B cell (primary cell): Measurements from ENCODE around the gene TMCO1. TPM values are rescaled to one million over a fixed set of nuclear protein-coding genes. Genes with fewer than 3 reads are reported as not detected.

Experiments used
- ATAC-seq: fragments of 200-7000 bp; cut with Tn5 transposase; one replicate; pipeline ENCODE4 v1.10.0; 2021; ENCODE audit warnings: low read depth, mild to moderate bottlenecking, moderate number of reproducible peaks, moderate library complexity
- CTCF ChIA-PET: fragments of 350-600 bp; sonication (Branson Sonifier 250); formaldehyde crosslinking; loops from one replicate; lab custom pipeline; 2021; ENCODE audit warnings: antibody characterized with exemption, inconsistent platforms; lab: Charles Lee
- POLR2A ChIA-PET: fragments of 350-600 bp; sonication (Branson Sonifier 250); formaldehyde crosslinking; loops from one replicate; lab custom pipeline; 2021; ENCODE audit warnings: antibody characterized with exemption; lab: Charles Lee
- DNase-seq: peaks from one replicate; pipeline ENCODE4 v3.0.0; 2013
- H2AFZ ChIP-seq: 2 replicates; pipeline ENCODE4 v1.6.1; 2012; ENCODE audit warnings: mild to moderate bottlenecking, low read depth, low read length; ENCODE audit not compliant: insufficient read depth, poor library complexity, severe bottlenecking
- H3K27ac ChIP-seq, 2 donors: 1 replicate in 1 of 2; 2 replicates in 1 of 2; pipeline ENCODE4 v1.5.1; 2012 to 2013; ENCODE audit warnings: low read length in 2 of 2, mild to moderate bottlenecking in 2 of 2, moderate library complexity in 1 of 2
- H3K27me3 ChIP-seq, 4 experiments: fragments of 200-600 bp in 1 of 4; sonication (generic) in 1 of 4; replicated peaks in 1 of 4; 1 replicate in 2 of 4; 2 replicates in 2 of 4; pipeline versions ENCODE4 v1.6.1 to v1.7.0; 2013 to 2016; ENCODE audit warnings: low read length in 3 of 4, mild to moderate bottlenecking in 2 of 4, mixed read lengths in 1 of 4, moderate library complexity in 1 of 4; ENCODE audit not compliant: insufficient read depth in 4 of 4, control insufficient read depth in 3 of 4; ENCODE audit errors: control extremely low read depth in 1 of 4
- H3K36me3 ChIP-seq, 2 experiments: replicated peaks in 1 of 2; 1 replicate in 1 of 2; 2 replicates in 1 of 2; pipeline versions ENCODE4 v1.6.1 to v1.7.1; 2013; ENCODE audit warnings: low read length in 1 of 2; ENCODE audit not compliant: insufficient read depth in 2 of 2, control insufficient read depth in 1 of 2; ENCODE audit errors: control extremely low read depth in 1 of 2, extremely low read depth in 1 of 2
- H3K4me1 ChIP-seq, 2 donors: fragments of 200-600 bp in 1 of 2; sonication (generic) in 1 of 2; 1 replicate in 1 of 2; 2 replicates in 1 of 2; pipeline versions ENCODE4 v1.5.1 to v1.6.1; 2013 to 2017; ENCODE audit warnings: low read length in 2 of 2; ENCODE audit not compliant: control insufficient read depth in 2 of 2, insufficient read depth in 2 of 2
- H3K4me2 ChIP-seq: replicated peaks from 2 replicates; pipeline ENCODE3; 2012; ENCODE audit warnings: mild to moderate bottlenecking, low read depth, low read length; ENCODE audit not compliant: poor library complexity, severe bottlenecking
- H3K4me3 ChIP-seq, 5 experiments: fragments of 200-600 bp in 1 of 5; sonication (generic) in 1 of 5; 1 replicate in 3 of 5; 2 replicates in 2 of 5; pipeline versions ENCODE4 v1.5.1 to v1.7.0; 2011 to 2016; ENCODE audit warnings: low read length in 4 of 5, mild to moderate bottlenecking in 4 of 5, low read depth in 2 of 5, control low read depth in 1 of 5, moderate library complexity in 1 of 5; ENCODE audit not compliant: insufficient read depth in 1 of 5; ENCODE audit errors: control extremely low read depth in 1 of 5, extremely low read depth in 1 of 5
- H3K79me2 ChIP-seq: fragments of 200-600 bp; sonication (generic); one replicate; pipeline ENCODE4 v1.6.0; 2016; ENCODE audit warnings: low read length; ENCODE audit not compliant: control insufficient read depth, insufficient read depth
- H3K9ac ChIP-seq: fragments of 200-600 bp; sonication (generic); 2 replicates; pipeline ENCODE4 v1.6.1; 2017; ENCODE audit warnings: mild to moderate bottlenecking, low read length, moderate library complexity
- H3K9me3 ChIP-seq, 3 donors: one replicate each; pipeline versions ENCODE4 v1.6.1 to v1.7.1; 2013; ENCODE audit warnings: low read length in 2 of 3; ENCODE audit not compliant: control insufficient read depth in 2 of 3, insufficient read depth in 1 of 3; ENCODE audit errors: control extremely low read depth in 1 of 3
- H4K20me1 ChIP-seq: 2 replicates; pipeline ENCODE4 v1.6.0; 2012; ENCODE audit warnings: mild to moderate bottlenecking, low read length; ENCODE audit not compliant: insufficient read depth, control insufficient read depth, poor library complexity, severe bottlenecking
- H3K27ac Mint-ChIP-seq: one replicate; pipeline ENCODE4 v1.8.0; 2021; ENCODE audit warnings: mixed read lengths
- H3K27me3 Mint-ChIP-seq: one replicate; pipeline ENCODE4 v1.8.0; 2021; ENCODE audit warnings: mixed read lengths
- H3K4me1 Mint-ChIP-seq: one replicate; pipeline ENCODE4 v1.8.0; 2021; ENCODE audit warnings: mixed read lengths
- H3K4me3 Mint-ChIP-seq: one replicate; pipeline ENCODE4 v1.8.0; 2021; ENCODE audit warnings: mixed read lengths
- H3K9me3 Mint-ChIP-seq: one replicate; pipeline ENCODE4 v1.8.0; 2022; ENCODE audit warnings: mixed read lengths; ENCODE audit not compliant: insufficient read depth
- EZH2 ChIP-seq: IDR thresholded peaks from 2 replicates; pipeline ENCODE4 v1.6.1; 2012; ENCODE audit warnings: borderline replicate concordance, low read depth, mild to moderate bottlenecking, moderate library complexity, low read length; ENCODE audit not compliant: insufficient read depth, poor library complexity, severe bottlenecking
- WGBS: methylation state at CpG from one replicate; pipeline ENCODE4 v1.1.5; 2013; ENCODE audit warnings: missing lambda C conversion rate; ENCODE audit not compliant: insufficient coverage; 5-methylcytosine and 5-hydroxymethylcytosine counted together
- intact Hi-C: fragments of 100-400 bp; cut with micrococcal nuclease; formaldehyde crosslinking; loops from one replicate; pipeline ENCODE4 v1.10.0; 2022
- polyA plus RNA-seq: library from polyadenylated mRNA; depleted of rRNA; stranded (reverse); fragments of >200 nt; gene quantifications from 2 replicates; pipeline ENCODE4 v1.2.3, GENCODE V29; 2012
- total RNA-seq, 2 donors: library from RNA; stranded (reverse); fragments of 120-200 nt in 1 of 2; gene quantifications; 1 replicate in 1 of 2; 2 replicates in 1 of 2; pipeline versions ENCODE4 v1.2.3 to v1.2.4, GENCODE V29; 2013 to 2022
- TF ChIP-seq, protein P1 (sequence below): fragments of 200-600 bp; IDR thresholded peaks from one replicate; pipeline ENCODE4 v1.8.0; 2022; ENCODE audit warnings: antibody characterized with exemption, mild to moderate bottlenecking

Gene TMCO1
- total and polyA plus RNA-seq, 2 donors (not counting 1 experiment from before 2014, with no cell fraction given), result 16.1 to 39.5 TPM

DNA sequence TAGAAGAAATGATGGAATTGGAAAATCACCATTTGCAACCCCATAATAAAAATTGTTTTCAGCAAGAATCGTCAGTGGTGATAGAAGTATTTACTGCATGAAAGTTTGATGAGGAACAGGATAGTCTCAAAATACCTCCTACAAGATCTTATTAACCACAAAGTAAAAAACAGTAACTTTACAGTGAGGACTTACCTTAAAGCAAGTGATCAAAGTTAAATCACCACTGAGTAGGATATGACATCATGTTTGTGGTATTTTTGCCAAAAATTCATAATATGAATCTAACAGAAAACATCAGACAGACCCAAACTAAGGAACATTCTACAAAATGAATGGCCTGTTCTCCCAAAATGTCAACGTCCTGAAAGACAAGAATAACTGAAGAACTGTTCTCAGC is 90.2 kb downstream of the TMCO1 start:
- intact Hi-C loops, result no loop called here
- no peak overlapping the region for H3K4me3 Mint-ChIP-seq
- Histone ChIP-seq H3K36me3 (peaks cover 29 to 75% of the 10 kb centered on the region in 2 experiments), H4K20me1 (no peaks in the 10 kb centered on the region), H3K27ac (no peak overlapping the region), H3K4me3 (no peak overlapping the region), H3K9ac (no peak overlapping the region), H3K27me3 (no peaks in the 10 kb centered on the region), H3K4me2 (no peak overlapping the region), H3K79me2 (peaks cover 4% of the 10 kb centered on the region), H3K4me1 (no peaks in the 10 kb centered on the region), H2AFZ (no peak overlapping the region), H3K9me3 (no peaks in the 10 kb centered on the region)
- H3K27ac Mint-ChIP-seq, result no peak overlapping the region
- no peak for ATAC-seq
- TF ChIP-seq, protein P1, sequence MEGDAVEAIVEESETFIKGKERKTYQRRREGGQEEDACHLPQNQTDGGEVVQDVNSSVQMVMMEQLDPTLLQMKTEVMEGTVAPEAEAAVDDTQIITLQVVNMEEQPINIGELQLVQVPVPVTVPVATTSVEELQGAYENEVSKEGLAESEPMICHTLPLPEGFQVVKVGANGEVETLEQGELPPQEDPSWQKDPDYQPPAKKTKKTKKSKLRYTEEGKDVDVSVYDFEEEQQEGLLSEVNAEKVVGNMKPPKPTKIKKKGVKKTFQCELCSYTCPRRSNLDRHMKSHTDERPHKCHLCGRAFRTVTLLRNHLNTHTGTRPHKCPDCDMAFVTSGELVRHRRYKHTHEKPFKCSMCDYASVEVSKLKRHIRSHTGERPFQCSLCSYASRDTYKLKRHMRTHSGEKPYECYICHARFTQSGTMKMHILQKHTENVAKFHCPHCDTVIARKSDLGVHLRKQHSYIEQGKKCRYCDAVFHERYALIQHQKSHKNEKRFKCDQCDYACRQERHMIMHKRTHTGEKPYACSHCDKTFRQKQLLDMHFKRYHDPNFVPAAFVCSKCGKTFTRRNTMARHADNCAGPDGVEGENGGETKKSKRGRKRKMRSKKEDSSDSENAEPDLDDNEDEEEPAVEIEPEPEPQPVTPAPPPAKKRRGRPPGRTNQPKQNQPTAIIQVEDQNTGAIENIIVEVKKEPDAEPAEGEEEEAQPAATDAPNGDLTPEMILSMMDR, result no peak
- no peak for TF ChIP-seq EZH2
- CTCF ChIA-PET, result no interaction called here
- no peak for DNase-seq
- H3K4me1 Mint-ChIP-seq, result no peaks in the 10 kb centered on the region
- POLR2A ChIA-PET, result no interaction called here
- no CpG with 5 or more reads among the region's 2 CpGs for WGBS
- H3K9me3 Mint-ChIP-seq, result no peaks in the 10 kb centered on the region
- no peaks in the 10 kb centered on the region for H3K27me3 Mint-ChIP-seq

Other genes starting within 250 kb of the TMCO1 start
- not detected in 2 replicates for gene LRRC52, start 224.9 kb downstream of the TMCO1 start, total RNA-seq
- gene LRRC52, start 224.9 kb downstream of the TMCO1 start, polyA plus RNA-seq, result not detected in 2 replicates
- 41.7 and 46.0 TPM in 2 replicates for gene MGST3, start 137.6 kb downstream of the TMCO1 start, total RNA-seq
- 21.1 and 35.6 TPM in 2 replicates for gene MGST3, start 137.6 kb downstream of the TMCO1 start, polyA plus RNA-seq
- gene ALDH9A1, start 70.3 kb downstream of the TMCO1 start, total RNA-seq, result 37.5 and 37.9 TPM in 2 replicates
- gene ALDH9A1, start 70.3 kb downstream of the TMCO1 start, polyA plus RNA-seq, result 22.6 and 23.5 TPM in 2 replicates
- gene UCK2, start 58.7 kb upstream of the TMCO1 start, total RNA-seq, result 11.5 and 12.6 TPM in 2 replicates
- gene UCK2, start 58.7 kb upstream of the TMCO1 start, polyA plus RNA-seq, result 8.5 and 8.9 TPM in 2 replicates